ENCODE data around the gene PTCD1.

Gene PTCD1

GRCh38 chr7:99408379-99409191 lies 30.0 kb downstream of the PTCD1 start, which contains the start of the genes BUD31 and PDAP1:
BUD31 (plus strand) TSS chr7:99408969; CDS start chr7:99411093, 2,124 bp downstream.
PDAP1 (minus strand) TSS chr7:99408597; CDS start chr7:99408548, 49 bp downstream.
- DNase-seq (ENCODE audit: low read depth in 4 of 4, low spot score in 1 of 4): peak; percentile 84 to 90 (median 85)

GRCh38 chr7:99407872-99408378 lies 30.7 kb downstream of the PTCD1 start:
- peak in 1 of 4 experiments; percentile 31 for DNase-seq (ENCODE audit: low read depth in 4 of 4, low spot score in 1 of 4)

GRCh38 chr7:99406557-99406956 lies 32.0 kb downstream of the PTCD1 start:
- DNase-seq (ENCODE audit: low read depth in 4 of 4, low spot score in 1 of 4): no peak

GRCh38 chr7:99404977-99405320 lies 33.6 kb downstream of the PTCD1 start:
- DNase-seq (ENCODE audit: low read depth in 4 of 4, low spot score in 1 of 4): no peak

GRCh38 chr7:99404235-99404976 lies 34.2 kb downstream of the PTCD1 start:
- no peak for DNase-seq (ENCODE audit: low read depth in 4 of 4, low spot score in 1 of 4)

GRCh38 chr7:99403764-99404163 lies 34.8 kb downstream of the PTCD1 start:
- no peak for DNase-seq (ENCODE audit: low read depth in 4 of 4, low spot score in 1 of 4)

- no peak for DNase-seq (ENCODE audit: low read depth in 4 of 4, low spot score in 1 of 4)
Observed at GRCh38 chr7:99402854-99403253, 35.7 kb downstream of the PTCD1 start.

GRCh38 chr7:99399597-99399996 lies 39.0 kb downstream of the PTCD1 start:
- no peak for DNase-seq (ENCODE audit: low read depth in 4 of 4, low spot score in 1 of 4)

- no peak for DNase-seq (ENCODE audit: low read depth in 4 of 4, low spot score in 1 of 4)
Observed at GRCh38 chr7:99398891-99399445, 39.6 kb downstream of the PTCD1 start.

- DNase-seq (ENCODE audit: low read depth in 4 of 4, low spot score in 1 of 4): no peak
Observed at GRCh38 chr7:99397297-99397983, 41.2 kb downstream of the PTCD1 start.

GRCh38 chr7:99396418-99397296 lies 41.9 kb downstream of the PTCD1 start:
- no peak for DNase-seq (ENCODE audit: low read depth in 4 of 4, low spot score in 1 of 4)

GRCh38 chr7:99395616-99396327 lies 42.8 kb downstream of the PTCD1 start:
- DNase-seq (ENCODE audit: low read depth in 4 of 4, low spot score in 1 of 4): no peak

- no peak for DNase-seq (ENCODE audit: low read depth in 4 of 4, low spot score in 1 of 4)
Observed at GRCh38 chr7:99394188-99394502, 44.5 kb downstream of the PTCD1 start.

GRCh38 chr7:99393355-99394187 lies 45.0 kb downstream of the PTCD1 start:
- no peak for DNase-seq (ENCODE audit: low read depth in 4 of 4, low spot score in 1 of 4)

GRCh38 chr7:99392659-99393354 lies 45.8 kb downstream of the PTCD1 start:
- DNase-seq (ENCODE audit: low read depth in 4 of 4, low spot score in 1 of 4): peak in 3 of 4 experiments; percentile 50 to 72 (median 71)

GRCh38 chr7:99392046-99392445 lies 46.6 kb downstream of the PTCD1 start:
- no peak for DNase-seq (ENCODE audit: low read depth in 4 of 4, low spot score in 1 of 4)

GRCh38 chr7:99390941-99391602 lies 47.5 kb downstream of the PTCD1 start:
- DNase-seq (ENCODE audit: low read depth in 4 of 4, low spot score in 1 of 4): no peak

- no peak for DNase-seq (ENCODE audit: low read depth in 4 of 4, low spot score in 1 of 4)
Observed at GRCh38 chr7:99389772-99390171, 48.8 kb downstream of the PTCD1 start.

Data from stimulated activated CD4-positive, alpha-beta T cell treated with anti-CD3 and anti-CD28 coated beads, Interleukin-1b, Interleukin-23, amount 100 ng/mL, for 24 hours (primary cell).